GM19193 (cell line): ENCODE data around the gene INO80C.

Experiments used
- POLR2A ChIP-seq: IDR thresholded peaks from 4 replicates; pipeline ENCODE4 v1.6.1; 2011; ENCODE audit not compliant: insufficient read depth, insufficient read length; ENCODE audit errors: extremely low read depth

Gene INO80C

GRCh38 chr18:35435401-35435800, 62.4 kb downstream of the INO80C start:
- no peak for TF ChIP-seq POLR2A

DNA sequence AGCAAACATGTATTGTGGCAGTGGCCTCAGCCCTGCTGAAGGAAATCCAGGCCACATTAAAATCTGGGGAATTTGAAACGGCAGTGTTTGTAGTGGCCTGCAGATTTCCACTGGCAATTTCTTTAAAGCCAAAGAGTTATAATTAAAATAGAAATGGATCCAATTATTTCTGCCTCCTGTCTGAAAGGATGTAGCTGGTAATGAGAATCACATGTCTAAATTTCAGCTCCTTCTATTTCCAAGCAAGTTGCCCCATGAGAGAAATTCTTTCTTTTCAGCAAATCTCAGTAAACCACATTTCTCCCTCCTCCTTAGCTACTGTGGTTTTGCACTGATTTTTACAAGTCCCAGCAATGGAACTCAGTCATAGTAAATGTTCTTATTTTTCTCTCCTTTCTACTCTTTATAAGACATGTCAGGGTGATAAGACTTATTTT, 65.2 kb downstream of the INO80C start:
- TF ChIP-seq POLR2A, result no peak

- TF ChIP-seq POLR2A, result no peak
Observed at GRCh38 chr18:35431374-35431741, 66.4 kb downstream of the INO80C start.

DNA sequence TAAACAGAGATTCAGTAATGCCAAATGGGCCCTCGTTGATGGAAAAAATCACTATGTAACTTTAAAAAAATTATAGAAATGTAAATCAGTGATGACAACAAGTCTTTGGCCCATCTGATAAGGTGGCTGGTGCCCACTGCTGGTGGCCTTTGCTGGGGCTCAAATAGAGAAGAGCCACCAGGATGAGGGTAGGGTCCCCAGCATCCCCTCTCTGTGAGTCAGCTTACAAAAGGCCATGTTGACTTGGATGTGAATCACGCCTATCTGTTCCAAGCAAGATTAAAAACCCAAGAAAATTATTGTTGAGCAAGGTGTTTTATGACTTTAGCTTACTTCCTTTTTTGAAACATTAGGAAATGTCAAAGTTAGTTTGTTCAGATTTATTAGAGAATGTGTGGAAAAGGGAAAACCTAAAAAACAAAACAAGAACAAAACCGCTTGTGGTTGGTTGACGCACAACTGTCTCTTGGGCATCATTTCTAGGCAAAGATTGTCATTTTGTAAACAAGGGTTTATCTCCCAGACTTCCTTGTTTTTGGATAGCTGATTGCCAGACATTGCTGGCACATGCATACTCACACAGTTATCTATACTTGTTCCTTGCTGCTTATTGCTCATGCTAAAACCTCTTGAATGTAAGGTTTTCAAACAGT, 66.9 kb downstream of the INO80C start:
- TF ChIP-seq POLR2A, result no peak

DNA sequence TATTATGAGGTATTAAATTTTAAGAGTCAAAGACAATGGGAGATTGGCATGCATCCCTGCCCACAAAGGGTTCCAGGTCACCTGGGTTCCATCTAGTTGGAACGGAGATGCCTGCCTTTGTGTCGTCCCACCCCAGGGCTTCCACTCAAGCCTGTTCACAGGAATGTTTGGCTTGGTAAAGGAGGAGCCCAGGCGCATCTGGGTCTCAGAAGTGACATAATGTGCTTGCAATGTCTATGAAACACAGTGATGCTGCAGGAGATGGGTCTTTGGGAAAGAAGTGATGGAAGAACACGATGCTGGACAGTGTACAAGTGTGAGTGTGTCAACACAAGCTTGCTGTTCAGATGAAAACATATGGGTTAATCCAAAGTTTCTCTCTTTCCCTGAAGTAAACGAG, 71.0 kb downstream of the INO80C start:
- TF ChIP-seq POLR2A, result no peak

DNA sequence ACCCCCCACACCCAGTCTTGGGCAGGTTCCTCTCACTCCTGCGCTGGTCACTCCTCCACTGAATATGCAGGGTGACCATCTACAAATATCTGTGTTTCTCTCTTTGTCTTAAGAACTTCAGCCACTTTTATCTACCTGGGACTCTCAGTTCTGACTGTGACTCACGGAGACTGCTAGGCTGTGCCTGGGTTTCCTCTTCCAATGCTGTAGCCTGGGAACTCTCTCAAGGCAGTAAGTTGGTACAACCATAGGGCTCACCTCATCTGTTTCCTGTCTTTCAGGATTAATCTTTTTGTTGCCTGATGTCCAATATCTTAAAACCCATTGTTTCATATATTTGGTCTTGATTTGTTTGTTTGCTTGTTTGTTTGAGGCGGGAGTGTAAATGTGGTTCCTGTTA, 73.4 kb downstream of the INO80C start:
- no peak for TF ChIP-seq POLR2A

- no peak for TF ChIP-seq POLR2A
Observed at GRCh38 chr18:35422237-35422636, 75.5 kb downstream of the INO80C start.

DNA sequence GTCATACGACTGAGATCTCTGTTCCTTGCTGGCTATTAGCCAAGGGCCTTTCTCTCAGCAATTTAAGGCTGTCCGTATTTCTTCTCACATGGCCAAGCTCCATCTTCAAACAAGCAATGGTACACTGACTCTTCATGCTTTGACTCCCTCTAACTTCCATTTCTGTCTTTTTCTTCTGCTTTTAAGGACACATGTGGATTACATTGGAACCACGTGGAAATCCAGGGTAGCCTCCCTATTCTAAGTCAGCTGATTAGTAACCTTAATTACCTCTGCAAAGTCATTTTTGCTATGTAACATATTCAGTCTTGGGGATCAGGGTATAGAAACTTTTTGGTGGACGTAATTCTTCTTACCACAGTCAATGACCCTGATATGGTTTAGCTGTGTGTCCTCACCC, 79.2 kb downstream of the INO80C start:
- no peak for TF ChIP-seq POLR2A
